GM06990 (cell line): ENCODE measurements around the gene TNIK.
"Not testable (repeated sequence)": the region's sequence is repeated elsewhere in the genome, so short reads cannot be mapped to it uniquely, and the experiment has no call there.

Experiments used
- DNase-seq: peaks from one replicate; pipeline ENCODE4 v3.0.0-alpha.2; 2011; ENCODE audit not compliant: insufficient read length; ENCODE audit errors: extremely low read depth
- H3K27me3 ChIP-seq: replicated peaks from 2 replicates; pipeline ENCODE4 v1.6.0; 2011; ENCODE audit warnings: low read length; ENCODE audit not compliant: control insufficient read depth, insufficient read depth
- H3K36me3 ChIP-seq: 2 replicates; pipeline ENCODE4 v1.5.1; 2011; ENCODE audit warnings: low read length; ENCODE audit not compliant: control insufficient read depth, insufficient read depth
- H3K4me3 ChIP-seq: replicated peaks from 2 replicates; pipeline ENCODE4 v1.5.1; 2011; ENCODE audit warnings: low read depth, mild to moderate bottlenecking, control low read depth, low read length
- CTCF ChIP-seq: IDR thresholded peaks from 2 replicates; pipeline ENCODE4 v1.5.1; 2011; ENCODE audit warnings: low read length, control low read depth, mild to moderate bottlenecking, inconsistent platforms; ENCODE audit not compliant: insufficient read depth, poor library complexity, severe bottlenecking

TNIK gene

GRCh38 chr3:171293142-171293782, 166.9 kb downstream of the TNIK start:
- TF ChIP-seq CTCF, result no peak
- DNase-seq, result no peak
- no peaks in the 10 kb centered on the region for H3K36me3 ChIP-seq
- no peaks in the 10 kb centered on the region for H3K27me3 ChIP-seq
- H3K4me3 ChIP-seq, result no peak overlapping the region

- no peak overlapping the region for H3K4me3 ChIP-seq
- DNase-seq, result no peak
- no peak for TF ChIP-seq CTCF
These were observed 169.5 kb downstream of the TNIK start for GRCh38 chr3:171290680-171291079.

GRCh38 chr3:171289291-171289690, 170.9 kb downstream of the TNIK start:
- H3K27me3 ChIP-seq, result no peaks in the 10 kb centered on the region
- no peak for DNase-seq
- TF ChIP-seq CTCF, result no peak
- H3K36me3 ChIP-seq, result no peaks in the 10 kb centered on the region
- no peak overlapping the region for H3K4me3 ChIP-seq

More at GRCh38 chr3:171290680-171291079, 169.5 kb downstream of the TNIK start:
- no peaks in the 10 kb centered on the region for H3K27me3 ChIP-seq
- H3K36me3 ChIP-seq, result no peaks in the 10 kb centered on the region

GRCh38 chr3:171287761-171288160, 172.4 kb downstream of the TNIK start:
- not testable (repeated sequence) for H3K36me3 ChIP-seq, H3K27me3 ChIP-seq, H3K4me3 ChIP-seq, DNase-seq

- peak; percentile 54 for DNase-seq
- no peaks in the 10 kb centered on the region for H3K27me3 ChIP-seq
- H3K36me3 ChIP-seq, result no peaks in the 10 kb centered on the region
- no peak overlapping the region for H3K4me3 ChIP-seq
- TF ChIP-seq CTCF, result no peak
These were observed 173.5 kb downstream of the TNIK start for GRCh38 chr3:171286580-171287249.

GRCh38 chr3:171285287-171285686, 174.9 kb downstream of the TNIK start:
- Histone ChIP-seq H3K36me3 (no peaks in the 10 kb centered on the region), H3K4me3 (no peak overlapping the region), H3K27me3 (no peaks in the 10 kb centered on the region)
- peak; percentile 44 for DNase-seq
- no peak for TF ChIP-seq CTCF
